Right atrium auricular region (tissue), 2 donors: ENCODE data around the gene SNRPA. TPM values are rescaled to one million over a fixed set of nuclear protein-coding genes. Genes with fewer than 3 reads are reported as not detected.

Experiments
- DNase-seq: peaks from one replicate; pipeline ENCODE4 v3.0.0-alpha.2; 2019; ENCODE audit warnings: low spot score
- H3K27ac ChIP-seq, 2 donors: fragments of 200-600 bp; sonication (generic); 1 replicate in 1 of 2; 2 replicates in 1 of 2; pipeline ENCODE4 v1.5.1; 2016 to 2019
- H3K27me3 ChIP-seq, 2 donors: fragments of 200-600 bp; sonication (generic); one replicate each; pipeline versions ENCODE4 v1.5.1 to v1.6.0; 2017 to 2019
- H3K36me3 ChIP-seq: fragments of 200-600 bp; sonication (generic); one replicate; pipeline ENCODE4 v1.5.1; 2016
- H3K4me1 ChIP-seq, 2 donors: fragments of 200-600 bp; sonication (generic); one replicate each; pipeline versions ENCODE4 v1.5.1 to v1.6.0; 2017 to 2019
- H3K4me3 ChIP-seq, 2 donors: fragments of 200-600 bp; sonication (generic); 1 replicate in 1 of 2; 2 replicates in 1 of 2; pipeline ENCODE4 v1.5.1; 2017 to 2019; ENCODE audit warnings: mild to moderate bottlenecking in 1 of 2, moderate library complexity in 1 of 2
- H3K9me3 ChIP-seq, 2 donors: fragments of 200-600 bp; sonication (generic); one replicate each; pipeline ENCODE4 v1.5.1; 2019
- CTCF ChIP-seq, 2 donors: fragments of 200-600 bp; sonication (generic); IDR thresholded peaks; one replicate each; pipeline ENCODE4 v1.5.1; 2019; ENCODE audit warnings: antibody characterized with exemption in 2 of 2
- total RNA-seq, 2 donors: library from RNA; depleted of rRNA; stranded (reverse); fragments of >200 nt; gene quantifications; one replicate each; pipeline ENCODE4 v1.1.0, GENCODE V29; 2016

SNRPA gene
- total RNA-seq, 2 donors from 2014 or later: 30.7 to 32.9 TPM

DNA sequence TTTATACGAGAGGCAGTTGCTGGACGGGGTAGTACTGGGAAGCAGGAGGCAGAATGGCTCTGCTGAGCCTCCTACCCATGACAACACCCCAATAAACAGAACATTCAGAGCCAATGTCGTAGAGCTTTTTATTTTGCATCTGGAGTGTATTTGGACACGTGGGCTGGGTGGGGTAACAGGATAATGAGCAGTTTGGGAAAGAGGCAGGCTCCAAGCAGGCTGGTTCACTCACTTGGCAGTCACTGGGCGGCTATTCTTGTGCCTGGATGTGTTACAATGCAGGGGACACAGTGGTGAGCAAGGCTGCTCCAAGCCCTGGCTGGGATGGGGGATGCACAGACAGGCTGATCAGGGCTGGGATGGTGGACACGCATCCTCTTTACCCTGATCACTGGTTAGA is 10.3 kb upstream of the SNRPA start:
- Histone ChIP-seq H3K27me3 (no peaks in the 10 kb centered on the region), H3K4me1 (peaks cover 0 to 23% of the 10 kb centered on the region in 2 donors), H3K27ac (peak overlapping the region; percentile 28 to 58), H3K36me3 (peaks cover 47% of the 10 kb centered on the region), H3K9me3 (no peaks in the 10 kb centered on the region), H3K4me3 (no peak overlapping the region)
- no peak for TF ChIP-seq CTCF (IDR thresholded peaks at IDR 0.05)
- DNase-seq: peak; percentile 91

DNA sequence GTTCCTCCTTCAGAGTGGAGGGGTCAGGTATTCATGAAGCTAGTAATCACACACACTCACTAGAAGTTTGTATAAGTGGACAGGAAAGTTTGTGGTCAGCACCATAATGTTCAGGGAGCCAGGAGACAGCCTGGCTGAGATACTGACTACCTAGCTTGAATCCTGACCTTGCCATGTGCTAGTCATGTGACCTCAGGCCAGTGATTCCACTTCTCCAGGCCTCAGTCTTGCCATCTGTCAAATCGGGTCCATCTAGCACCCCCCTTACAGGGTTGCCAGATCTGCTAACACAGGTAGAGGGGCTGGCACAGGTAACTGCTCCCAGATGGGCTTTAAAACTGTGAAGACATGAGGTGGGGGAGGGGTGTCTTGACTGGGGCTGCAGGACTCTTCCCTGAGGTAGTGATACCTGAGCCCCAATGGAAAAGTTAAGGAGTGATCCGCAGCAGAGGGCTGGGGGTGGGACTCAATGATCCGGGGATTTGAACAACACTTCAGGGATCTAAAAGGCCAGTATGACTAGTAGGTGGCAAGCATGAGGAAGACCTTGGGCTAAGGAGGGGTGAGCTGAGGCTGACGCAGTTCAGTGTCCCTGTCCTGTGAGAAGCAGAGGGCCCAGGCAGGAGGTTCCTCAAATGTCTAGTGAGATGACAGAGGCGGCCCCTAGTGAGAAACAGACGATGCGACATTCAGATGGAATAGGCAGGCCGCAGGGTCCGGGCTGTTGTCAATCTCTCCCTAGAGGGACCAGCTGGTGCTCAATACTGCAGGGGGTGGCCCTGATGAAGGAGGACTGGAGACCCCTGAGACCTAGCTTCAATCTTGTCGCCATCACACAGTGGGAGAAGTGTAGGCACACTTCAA is 9.2 kb upstream of the SNRPA start:
- Histone ChIP-seq H3K27me3 (no peaks in the 10 kb centered on the region), H3K4me3 (no peak overlapping the region), H3K4me1 (peaks cover 0 to 26% of the 10 kb centered on the region in 2 donors), H3K9me3 (no peaks in the 10 kb centered on the region), H3K36me3 (peaks cover 36% of the 10 kb centered on the region), H3K27ac (peak overlapping the region; percentile 28 to 58)
- TF ChIP-seq CTCF (IDR thresholded peaks at IDR 0.05): no peak
- no peak for DNase-seq

DNA sequence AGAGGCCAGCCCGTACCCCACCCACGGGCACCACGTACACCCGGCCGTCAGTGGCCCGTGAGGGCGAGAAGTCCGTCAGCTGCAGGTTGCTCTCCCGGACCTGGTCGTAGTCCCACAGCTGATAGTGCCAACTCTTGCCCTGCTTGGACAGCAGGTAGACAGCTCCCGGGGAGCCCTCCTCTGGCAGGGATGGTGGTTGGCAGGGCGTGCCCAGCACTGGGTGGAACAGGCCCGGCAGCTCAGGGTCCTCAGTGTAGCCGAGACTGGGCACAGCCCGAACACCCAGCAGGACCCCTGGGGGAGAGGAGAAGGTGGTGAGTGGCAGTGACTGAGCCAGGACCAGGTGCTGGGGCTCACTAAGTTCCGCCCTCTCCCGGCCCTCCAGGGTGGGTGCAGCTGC is 8.5 kb upstream of the SNRPA start:
- peaks cover 29% of the 10 kb centered on the region for H3K36me3 ChIP-seq

DNA sequence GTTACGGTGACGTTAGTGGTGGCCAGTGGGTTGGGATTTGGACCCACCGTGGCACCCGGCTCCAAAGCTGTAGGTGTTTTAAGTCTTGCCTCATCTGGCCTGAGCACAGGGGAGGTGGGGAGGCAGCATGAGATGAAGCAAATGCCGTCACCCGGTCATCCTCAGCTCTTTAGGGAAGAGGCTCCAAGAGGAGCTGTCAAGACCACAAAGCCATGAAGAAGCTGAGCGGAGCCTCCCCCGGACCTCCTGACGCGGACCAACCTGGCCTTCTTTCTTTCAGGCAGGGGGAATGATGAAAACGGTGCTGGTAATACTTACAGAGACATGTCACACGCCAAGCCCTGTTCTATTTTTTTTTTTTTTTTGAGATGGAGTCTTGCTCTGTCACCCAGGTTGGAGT is 8.1 kb upstream of the SNRPA start:
- no peak for TF ChIP-seq CTCF (IDR thresholded peaks at IDR 0.05)
- Histone ChIP-seq H3K4me1 (peaks cover 0 to 26% of the 10 kb centered on the region in 2 donors), H3K27ac (no peak overlapping the region), H3K9me3 (no peaks in the 10 kb centered on the region), H3K36me3 (peaks cover 25% of the 10 kb centered on the region), H3K4me3 (no peak overlapping the region), H3K27me3 (no peaks in the 10 kb centered on the region)
- DNase-seq: no peak

More for the DNA sequence above, 8.5 kb upstream of the SNRPA start:
- no peak overlapping the region for H3K4me3 ChIP-seq
- DNase-seq: no peak
- no peak overlapping the region for H3K27ac ChIP-seq
- H3K9me3 ChIP-seq: no peaks in the 10 kb centered on the region
- peaks cover 0 to 26% of the 10 kb centered on the region in 2 donors for H3K4me1 ChIP-seq
- TF ChIP-seq CTCF (IDR thresholded peaks at IDR 0.05): no peak
- no peaks in the 10 kb centered on the region for H3K27me3 ChIP-seq

GRCh38 chr19:40743926-40744325 is 7.1 kb upstream of the SNRPA start:
- H3K27ac ChIP-seq: no peak overlapping the region
- no peaks in the 10 kb centered on the region for H3K27me3 ChIP-seq
- TF ChIP-seq CTCF (IDR thresholded peaks at IDR 0.05): no peak
- no peaks in the 10 kb centered on the region for H3K9me3 ChIP-seq
- no peak for DNase-seq
- peaks cover 0 to 30% of the 10 kb centered on the region in 2 donors for H3K4me1 ChIP-seq
- H3K4me3 ChIP-seq: no peak overlapping the region
- peaks cover 17% of the 10 kb centered on the region for H3K36me3 ChIP-seq
